Measurements from ENCODE around the gene ZNF473. TPM values are rescaled to one million over a fixed set of nuclear protein-coding genes. Genes with fewer than 3 reads are reported as not detected.

ZNF473 gene
- total and polyA plus RNA-seq, 2 experiments from 2014 or later: 3.3 to 18.9 TPM

- Histone ChIP-seq H3K9me2 (ENCODE audit: insufficient read depth) (no peaks in the 10 kb centered on the region), H4K20me1 (replicated peaks; ENCODE audit: insufficient read depth) (peaks cover 9% of the 10 kb centered on the region), H3K79me2 (replicated peaks; ENCODE audit: insufficient read depth) (peaks cover 49% of the 10 kb centered on the region), H3K4me2 (peak overlapping the region; percentile 90), H3F3A (replicated peaks; ENCODE audit: low read depth) (0 out of 2 replicates have a peak, but pooled peaks cover 2% of the 10 kb centered on the region), H3K27ac (ENCODE audit: low read depth) (0 out of 2 replicates have a peak overlapping the region, but pooled peaks have one; percentile 21), H3K4me1 (ENCODE audit: insufficient read depth) (peaks cover 15% of the 10 kb centered on the region; the same call in 1 of the 2 replicates), H3K27me3 (ENCODE audit: insufficient read depth) (no peaks in the 10 kb centered on the region), H3K4me3 (peak overlapping the region; percentile 69), H3K36me3 (ENCODE audit: insufficient read depth) (no peaks in the 10 kb centered on the region), H2AFZ (peak overlapping the region; percentile 67)
- peaks cover 10% of the 10 kb centered on the region; the same call in 2 of the 3 replicates for H3K4me1 Mint-ChIP-seq
- H3K9me3 Mint-ChIP-seq: peaks cover 11% of the 10 kb centered on the region
- no peak for DNase-seq (ENCODE audit: low spot score)
- peak overlapping the region; percentile 80 for H3K27ac Mint-ChIP-seq
- peak overlapping the region; percentile 95 for H3K4me3 Mint-ChIP-seq
- H3K36me3 Mint-ChIP-seq (ENCODE audit: low read depth): peaks cover 13% of the 10 kb centered on the region
- no peak for TF ChIP-seq STAT1 (IDR thresholded peaks at IDR 0.05; ENCODE audit: unreplicated experiment)
- no peak for ATAC-seq
- peaks cover 9% of the 10 kb centered on the region for H3K27me3 Mint-ChIP-seq (ENCODE audit: insufficient read depth, low read depth, poor library complexity)
Measured at GRCh38 chr19:50024719-50025021, 1.1 kb upstream of the ZNF473 start.

GRCh38 chr19:50025022-50025793 lies 597 bp upstream of the ZNF473 start, which contains the start of gene VRK3:
VRK3 (minus strand) TSS chr19:50025372; CDS start chr19:50016162, 9,210 bp downstream.
- no peaks in the 10 kb centered on the region for H3K9me2 ChIP-seq (ENCODE audit: insufficient read depth)
- H3K27ac ChIP-seq (ENCODE audit: low read depth): 0 out of 2 replicates have a peak within 1 kb of the TSS, but pooled peaks have one; percentile 21
- ATAC-seq: peak; percentile 87
- Mint-ChIP-seq H3K27me3 (ENCODE audit: insufficient read depth, low read depth, poor library complexity) (peaks cover 9% of the 10 kb centered on the region), H3K9me3 (peaks cover 11% of the 10 kb centered on the region), H3K27ac (peak within 1 kb of the TSS; percentile 98), H3K4me3 (peak within 1 kb of the TSS; percentile 95), H3K36me3 (ENCODE audit: low read depth) (peaks cover 14% of the 10 kb centered on the region), H3K4me1 (peaks cover 10% of the 10 kb centered on the region; the same call in 2 of the 3 replicates)
- H3F3A ChIP-seq (replicated peaks; ENCODE audit: low read depth): 0 out of 2 replicates have a peak, but pooled peaks cover 2% of the 10 kb centered on the region
- peaks cover 15% of the 10 kb centered on the region; the same call in 1 of the 2 replicates for H3K4me1 ChIP-seq (ENCODE audit: insufficient read depth)
- peak within 1 kb of the TSS; percentile 90 for H3K4me2 ChIP-seq
- no peaks in the 10 kb centered on the region for H3K27me3 ChIP-seq (ENCODE audit: insufficient read depth)
- H2AFZ ChIP-seq: peak within 1 kb of the TSS; percentile 87
- peak within 1 kb of the TSS; percentile 69 for H3K4me3 ChIP-seq
- peaks cover 9% of the 10 kb centered on the region for H4K20me1 ChIP-seq (replicated peaks; ENCODE audit: insufficient read depth)
- peak; percentile 100 for DNase-seq (ENCODE audit: low spot score)
- H3K79me2 ChIP-seq (replicated peaks; ENCODE audit: insufficient read depth): peaks cover 52% of the 10 kb centered on the region
- no peaks in the 10 kb centered on the region for H3K36me3 ChIP-seq (ENCODE audit: insufficient read depth)
- TF ChIP-seq ZNF331 (CRISPR knock-in tag; IDR thresholded peaks at IDR 0.05; ENCODE audit: low read depth) (no peak), EZH2phosphoT487 (IDR thresholded peaks at IDR 0.05; ENCODE audit: unreplicated experiment) (no peak), JUNB (IDR thresholded peaks at IDR 0.05; ENCODE audit: unreplicated experiment) (no peak), CREB1 (CRISPR knock-in tag; IDR thresholded peaks at IDR 0.05; ENCODE audit: low read depth) (peak; percentile 87), ZNF114 (CRISPR knock-in tag; IDR thresholded peaks at IDR 0.05) (no peak), EZH2 (IDR thresholded peaks at IDR 0.05; ENCODE audit: low read depth, unreplicated experiment) (no peak), REST (IDR thresholded peaks at IDR 0.05; ENCODE audit: unreplicated experiment) (no peak), STAT1 (IDR thresholded peaks at IDR 0.05; ENCODE audit: unreplicated experiment) (no peak), NANOG (IDR thresholded peaks at IDR 0.05; ENCODE audit: borderline replicate concordance) (no peak), POLR2AphosphoS5 (IDR thresholded peaks at IDR 0.05; ENCODE audit: low read depth) (peak; percentile 80), ETS1 (IDR thresholded peaks at IDR 0.05) (peak; percentile 28; the same call in 1 of the 2 replicates)
- TF ChIP-seq, protein P1, sequence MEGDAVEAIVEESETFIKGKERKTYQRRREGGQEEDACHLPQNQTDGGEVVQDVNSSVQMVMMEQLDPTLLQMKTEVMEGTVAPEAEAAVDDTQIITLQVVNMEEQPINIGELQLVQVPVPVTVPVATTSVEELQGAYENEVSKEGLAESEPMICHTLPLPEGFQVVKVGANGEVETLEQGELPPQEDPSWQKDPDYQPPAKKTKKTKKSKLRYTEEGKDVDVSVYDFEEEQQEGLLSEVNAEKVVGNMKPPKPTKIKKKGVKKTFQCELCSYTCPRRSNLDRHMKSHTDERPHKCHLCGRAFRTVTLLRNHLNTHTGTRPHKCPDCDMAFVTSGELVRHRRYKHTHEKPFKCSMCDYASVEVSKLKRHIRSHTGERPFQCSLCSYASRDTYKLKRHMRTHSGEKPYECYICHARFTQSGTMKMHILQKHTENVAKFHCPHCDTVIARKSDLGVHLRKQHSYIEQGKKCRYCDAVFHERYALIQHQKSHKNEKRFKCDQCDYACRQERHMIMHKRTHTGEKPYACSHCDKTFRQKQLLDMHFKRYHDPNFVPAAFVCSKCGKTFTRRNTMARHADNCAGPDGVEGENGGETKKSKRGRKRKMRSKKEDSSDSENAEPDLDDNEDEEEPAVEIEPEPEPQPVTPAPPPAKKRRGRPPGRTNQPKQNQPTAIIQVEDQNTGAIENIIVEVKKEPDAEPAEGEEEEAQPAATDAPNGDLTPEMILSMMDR (conservative IDR thresholded peaks at IDR 0.05; ENCODE audit: low read depth in 2 of 2): no peak
